Activated T-helper 1 cell treated with Interleukin-2 at 50 U/mL for 16 hours (primary cell): ENCODE measurements around the gene SLC25A51.

Experiments
- DNase-seq: peaks from one replicate; pipeline ENCODE4 v3.0.0-alpha.2; 2020; ENCODE audit warnings: low read depth

Gene SLC25A51

DNA sequence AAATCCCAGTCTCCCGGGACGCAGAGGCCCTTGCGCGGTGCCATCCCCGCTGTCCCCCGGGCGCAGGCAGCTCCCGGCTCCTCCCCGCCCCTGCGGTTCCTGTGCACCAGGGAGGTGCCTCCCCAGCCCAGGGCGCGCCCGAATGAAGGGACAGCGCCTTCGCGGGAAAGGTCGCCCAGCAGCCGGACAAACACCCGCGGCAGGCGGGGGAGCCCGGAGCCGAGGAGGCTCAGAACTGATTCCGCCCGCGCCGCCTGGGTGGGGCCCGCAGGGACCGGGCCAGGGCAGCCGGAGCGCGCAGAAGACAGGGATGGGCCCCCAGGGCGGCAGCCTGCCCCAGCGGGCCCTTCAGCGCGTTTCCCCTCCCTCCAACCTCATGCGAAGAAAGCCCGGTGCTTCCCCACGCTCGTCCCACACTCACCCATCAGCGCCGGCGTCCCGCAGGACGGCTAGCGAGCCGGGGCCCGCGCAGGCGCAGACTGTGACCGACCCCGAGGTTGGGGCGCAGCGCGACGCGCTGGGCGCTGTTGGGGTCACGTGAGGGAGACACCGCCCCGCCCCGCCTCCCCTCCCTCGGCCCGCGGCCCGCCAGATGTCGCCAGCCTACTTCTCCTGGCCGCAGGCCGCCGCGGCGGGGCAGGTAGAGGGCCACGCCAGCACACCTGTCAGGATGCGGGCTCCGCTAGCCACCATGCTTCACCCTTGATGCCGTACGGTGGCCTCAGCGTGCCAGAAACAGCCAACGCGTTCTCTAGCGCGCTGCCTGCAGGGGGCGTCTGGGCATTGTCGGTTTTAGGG, at the start of gene SLC25A51:
Gene SLC25A51, minus strand, starts transcription at position 481 of the 798 bp plus-strand sequence. CDS start 15,577 bp downstream, outside the sequence.
- DNase-seq, result peak; percentile 92

DNA sequence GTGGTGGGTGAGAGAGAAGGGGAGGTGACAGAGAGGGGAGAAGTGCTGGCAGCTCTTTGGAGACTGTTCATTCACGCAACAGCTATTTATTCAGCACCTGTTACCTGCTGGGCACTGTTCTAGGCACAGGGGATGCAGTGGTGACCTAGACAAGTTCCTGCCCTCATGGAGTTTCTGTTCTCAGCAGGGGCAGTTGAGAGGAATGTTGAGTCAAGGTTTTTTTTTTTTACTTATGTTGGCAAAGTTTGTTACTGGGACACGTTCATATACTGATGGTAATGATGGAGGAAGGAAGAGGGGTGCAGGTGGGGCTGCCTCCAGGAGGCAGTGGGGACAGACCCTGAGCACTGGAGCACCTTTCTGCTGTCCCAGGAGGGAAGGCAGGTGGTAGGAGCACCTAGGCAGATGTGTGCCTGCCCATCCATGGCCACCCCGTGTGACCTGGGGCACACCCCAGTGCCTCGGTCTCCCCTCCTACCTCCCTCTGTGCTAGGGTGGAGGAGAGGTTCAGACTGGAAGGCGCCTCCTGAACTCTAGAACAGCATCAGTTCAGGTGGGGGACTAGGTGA, 49.4 kb upstream of the SLC25A51 start:
- no peak for DNase-seq

DNA sequence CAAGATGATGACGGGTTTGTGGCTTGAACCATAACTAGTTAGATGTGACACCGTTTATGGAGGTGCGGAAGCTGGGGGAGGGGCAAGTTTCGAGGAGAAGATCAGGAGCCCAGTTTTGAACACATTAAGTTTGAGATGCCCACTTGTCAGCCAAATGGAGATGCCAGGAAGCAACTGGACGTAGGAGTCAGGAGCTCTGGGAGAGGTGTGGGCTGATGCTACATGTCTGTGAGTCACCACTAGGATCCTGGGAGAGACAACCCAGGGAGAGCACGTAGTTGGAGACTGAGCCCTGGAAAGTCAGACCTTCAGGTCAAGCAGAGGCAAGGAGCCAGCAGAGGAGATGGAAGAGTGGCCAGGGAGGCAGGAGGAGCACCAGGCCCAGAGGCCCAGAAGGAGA, 48.8 kb upstream of the SLC25A51 start:
- DNase-seq, result no peak

DNA sequence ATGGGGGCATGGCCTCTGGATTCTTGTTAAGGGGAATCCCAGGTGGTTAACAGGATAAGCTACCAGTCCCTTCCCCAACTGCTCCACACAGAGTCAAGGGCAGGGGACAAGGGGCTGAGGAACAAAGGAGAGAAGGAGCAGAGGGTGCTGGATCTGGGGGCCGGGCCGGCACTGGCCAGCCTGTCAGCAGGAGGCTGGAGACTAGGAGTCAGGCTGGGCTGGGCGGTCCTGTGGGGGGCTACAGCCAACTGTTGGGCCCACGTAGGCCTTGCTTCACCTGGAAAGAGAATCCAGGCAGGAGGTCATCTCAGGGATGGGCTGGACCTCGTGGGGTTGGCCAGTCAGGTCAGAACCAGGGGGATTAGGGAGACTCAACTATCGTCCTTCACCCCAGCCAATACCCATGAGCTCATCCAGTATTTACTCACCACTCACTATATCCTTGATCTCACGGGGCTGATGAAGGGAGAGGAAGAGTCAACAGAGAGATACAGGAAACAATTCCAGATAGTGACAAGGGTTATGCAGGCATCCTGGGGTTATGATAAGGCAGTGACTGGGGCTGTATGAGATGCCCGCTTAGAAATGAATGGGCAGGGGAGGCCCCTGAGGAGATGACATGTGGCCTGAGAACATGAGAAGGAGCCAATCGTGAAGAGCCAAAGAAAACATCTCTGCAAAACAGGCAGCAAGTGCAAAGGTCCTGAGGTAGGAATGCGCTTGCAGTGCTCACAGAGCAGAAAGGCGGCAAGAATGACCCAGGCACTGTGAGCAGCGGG, 47.9 kb upstream of the SLC25A51 start:
- DNase-seq, result no peak

DNA sequence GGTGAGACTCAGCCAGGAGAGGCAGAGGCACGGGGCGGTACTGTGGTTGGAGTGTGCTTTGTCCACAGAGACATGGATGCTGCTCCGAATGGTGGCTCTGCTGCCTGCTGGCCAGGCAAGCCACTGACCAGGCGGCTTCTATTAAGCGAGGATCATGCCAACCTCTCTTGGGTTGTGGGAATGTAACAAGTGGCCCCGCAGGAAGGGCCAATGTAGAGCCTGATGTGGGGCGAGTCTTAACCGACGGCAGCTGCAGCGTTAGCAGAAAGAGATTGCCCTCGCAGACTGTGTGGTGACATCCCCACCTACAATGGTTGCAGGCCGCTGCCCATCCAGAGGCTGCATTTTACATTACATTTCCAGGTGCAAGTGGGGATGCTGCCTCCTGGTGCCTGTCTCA, 46.6 kb upstream of the SLC25A51 start:
- no peak for DNase-seq

DNA sequence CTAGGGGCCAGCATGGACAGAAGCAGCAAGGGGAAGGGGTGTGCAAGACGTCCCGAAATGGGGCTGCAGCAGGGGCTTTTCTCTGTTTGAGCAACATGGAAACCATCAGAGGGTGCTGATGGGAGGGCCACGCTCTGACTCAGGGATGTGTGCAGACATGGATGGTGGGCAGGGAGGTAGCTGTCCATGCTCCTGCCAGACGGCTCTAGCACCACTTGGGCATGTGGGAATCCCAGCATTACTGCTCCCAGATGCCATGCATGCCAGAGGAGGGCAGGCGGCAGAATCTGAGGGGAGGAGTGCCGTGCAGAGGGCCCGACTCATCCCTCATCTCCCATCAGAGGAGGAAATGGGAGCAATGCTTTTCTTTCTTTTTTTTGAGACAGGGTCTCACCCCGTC, 45.6 kb upstream of the SLC25A51 start:
- no peak for DNase-seq

DNA sequence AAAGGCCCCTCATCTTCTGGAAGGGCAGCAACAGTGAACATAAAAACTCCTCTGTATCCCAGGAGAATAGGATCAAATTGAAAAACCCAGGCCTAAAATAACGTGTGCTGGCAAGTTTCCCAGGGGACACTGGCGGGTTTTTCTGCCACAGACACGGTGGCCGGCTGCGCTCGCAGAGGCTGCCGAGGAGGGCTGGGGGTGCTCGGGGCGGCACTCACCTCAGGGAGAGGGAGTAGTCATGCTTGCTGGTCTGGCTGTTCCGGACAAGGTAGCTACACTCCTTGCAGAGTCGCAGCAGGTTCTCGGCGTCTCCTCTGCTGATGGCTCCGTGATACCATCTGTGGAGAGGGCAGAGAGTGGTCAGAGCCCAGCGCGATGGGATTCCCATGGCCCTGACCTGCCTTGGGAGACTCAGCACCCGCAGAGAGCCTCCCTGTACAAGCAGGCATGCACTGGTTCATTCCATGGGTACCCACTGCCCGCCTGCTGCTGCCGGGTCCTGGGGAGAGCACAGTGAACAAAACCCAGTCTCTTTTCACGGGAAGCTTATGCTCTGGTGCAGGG, 44.6 kb upstream of the SLC25A51 start:
- DNase-seq, result no peak

- no peak for DNase-seq
These were observed 44.0 kb upstream of the SLC25A51 start for GRCh38 chr9:37947977-37948376.

- no peak for DNase-seq
These were observed 43.5 kb upstream of the SLC25A51 start for GRCh38 chr9:37947471-37947870.

- DNase-seq, result no peak
These were observed 43.0 kb upstream of the SLC25A51 start for GRCh38 chr9:37946971-37947370.

DNA sequence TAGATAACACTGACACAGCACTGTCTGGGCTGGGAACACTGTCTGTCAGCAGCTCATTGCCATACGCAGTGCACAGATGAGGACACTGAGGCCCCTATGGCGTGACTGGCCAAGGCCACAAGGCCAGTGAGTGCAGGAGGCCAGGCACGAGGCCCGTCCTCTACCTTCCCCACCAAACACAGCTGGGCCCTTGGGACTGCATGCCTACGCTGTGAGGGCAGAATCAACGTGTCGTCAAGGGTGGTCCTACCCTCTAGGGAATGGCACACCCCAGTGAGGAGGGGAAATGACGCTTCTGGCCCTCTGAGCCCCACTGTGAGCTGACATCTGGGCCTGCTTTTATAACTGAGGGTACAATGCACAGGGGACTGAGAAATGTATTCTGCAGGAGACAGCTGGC, 42.1 kb upstream of the SLC25A51 start:
- DNase-seq, result no peak

DNA sequence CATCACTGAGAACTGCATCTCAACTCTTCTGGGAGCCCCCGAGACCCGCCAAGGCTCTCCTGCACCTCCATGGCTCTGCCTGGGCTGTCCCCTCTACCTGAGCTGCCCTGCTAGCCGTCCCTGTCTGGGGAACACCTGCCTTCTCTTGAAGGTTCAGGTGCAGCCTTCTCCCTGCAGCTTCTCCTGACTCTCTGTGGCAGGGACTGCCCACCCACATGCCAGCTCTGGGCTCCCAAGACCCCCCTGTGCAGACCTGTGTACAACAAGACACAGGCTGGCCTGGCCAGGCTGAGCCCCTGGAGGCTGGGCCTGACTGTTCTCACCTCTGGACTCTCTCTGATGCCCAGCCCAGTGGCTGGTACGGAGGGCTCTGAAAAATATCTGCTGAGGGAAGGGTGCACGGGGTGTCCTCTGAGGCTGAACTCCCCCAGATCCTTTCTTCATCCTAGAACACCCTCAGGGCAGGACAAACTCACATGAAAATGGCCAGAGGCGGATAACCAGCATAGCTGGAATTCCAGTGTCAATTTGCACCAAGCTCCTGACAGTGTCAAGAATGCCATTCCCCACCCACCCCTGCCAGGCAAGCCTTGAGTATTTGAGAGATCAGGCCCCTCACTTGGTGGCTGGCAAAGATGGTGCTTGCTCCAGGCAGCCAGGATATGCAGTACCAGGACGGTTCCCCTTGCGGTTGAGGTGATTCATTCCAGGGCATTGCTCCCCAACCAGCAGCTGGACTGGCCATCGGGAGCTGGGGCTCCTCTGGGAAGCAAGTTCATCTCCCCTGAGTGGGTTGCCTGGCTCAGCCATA, 40.9 kb upstream of the SLC25A51 start:
- DNase-seq, result no peak

- no peak for DNase-seq
These were observed 40.3 kb upstream of the SLC25A51 start for GRCh38 chr9:37944266-37944650.

DNA sequence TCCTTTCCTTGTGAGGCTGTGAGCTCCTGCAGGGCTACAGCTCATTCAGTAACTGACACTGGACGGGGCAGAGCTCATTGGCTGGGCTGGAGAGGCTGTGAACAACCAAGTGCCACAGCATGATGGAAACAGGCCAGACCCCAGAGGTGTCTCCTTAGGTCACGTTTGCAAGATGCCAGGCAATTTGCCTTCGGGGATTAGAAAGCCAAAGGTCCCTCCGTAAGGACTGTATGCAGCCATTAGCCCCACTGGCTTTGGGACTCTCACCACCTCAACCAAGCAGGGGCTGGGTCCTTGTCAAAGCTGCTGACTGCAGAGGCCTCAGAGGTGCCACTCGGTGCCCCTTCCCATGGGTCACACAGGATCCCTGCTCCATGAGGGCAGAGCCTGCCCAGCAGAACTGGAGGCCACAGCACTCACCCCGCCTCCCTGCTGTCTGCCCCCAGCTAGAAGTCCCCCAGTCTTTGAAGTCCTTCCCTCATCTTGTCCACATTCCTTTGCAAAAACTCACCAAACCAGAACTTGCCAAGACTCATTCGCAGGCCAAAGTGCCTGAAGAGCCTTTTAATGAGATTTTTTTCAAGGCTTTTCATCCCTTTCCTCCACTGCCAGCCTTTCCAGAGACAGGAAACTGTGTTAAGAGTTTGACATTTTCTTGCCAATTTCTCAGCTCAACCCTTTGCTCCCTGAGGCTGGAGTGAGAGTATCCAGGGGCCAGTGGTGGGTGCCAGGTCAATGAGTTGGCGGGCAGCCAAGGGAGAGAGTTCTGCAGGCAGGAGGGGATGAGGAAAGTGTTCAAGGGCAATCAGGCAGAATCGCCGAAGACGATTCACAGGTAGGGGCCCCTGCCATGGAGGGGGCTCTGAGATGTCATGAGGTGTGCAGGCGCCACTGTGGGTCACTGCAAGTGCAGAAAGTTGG, 39.7 kb upstream of the SLC25A51 start:
- DNase-seq, result no peak

DNA sequence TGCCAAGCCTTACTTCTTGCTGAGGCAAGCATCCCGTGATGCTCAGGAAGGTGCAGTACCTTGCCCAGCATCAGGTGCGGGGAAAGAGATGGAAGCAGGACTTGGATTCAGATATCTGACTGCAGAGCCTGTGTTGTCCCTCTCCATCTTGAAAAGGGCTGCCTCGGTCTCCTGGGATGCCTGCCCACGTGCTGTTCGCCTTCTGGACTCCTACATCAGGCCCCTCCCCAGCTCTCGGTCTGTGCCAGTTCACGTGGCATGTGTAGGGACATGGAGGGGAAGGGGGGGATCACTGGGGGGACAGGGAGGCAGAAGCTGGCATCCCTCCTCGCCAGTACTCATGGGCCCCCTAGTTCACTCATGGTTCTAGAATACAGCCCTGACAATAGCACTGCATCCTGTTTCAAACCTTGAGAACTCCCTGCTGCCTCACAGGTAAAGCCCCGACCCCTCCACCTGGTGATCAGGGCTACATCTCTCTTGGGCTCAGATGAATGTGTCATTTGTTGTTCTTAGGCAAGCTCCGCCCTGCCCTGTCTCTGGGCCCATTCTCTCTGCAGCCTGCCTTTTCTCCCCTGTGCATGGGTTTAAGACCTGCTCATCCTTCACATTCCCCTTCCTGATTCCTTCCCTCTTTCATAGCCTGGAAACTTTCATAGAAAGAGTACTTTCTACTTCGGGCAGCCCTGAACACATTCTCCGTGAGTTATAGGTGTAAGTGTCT, 38.9 kb upstream of the SLC25A51 start:
- no peak for DNase-seq

GRCh38 chr9:37941253-37941652, 37.3 kb upstream of the SLC25A51 start:
- no peak for DNase-seq

DNA sequence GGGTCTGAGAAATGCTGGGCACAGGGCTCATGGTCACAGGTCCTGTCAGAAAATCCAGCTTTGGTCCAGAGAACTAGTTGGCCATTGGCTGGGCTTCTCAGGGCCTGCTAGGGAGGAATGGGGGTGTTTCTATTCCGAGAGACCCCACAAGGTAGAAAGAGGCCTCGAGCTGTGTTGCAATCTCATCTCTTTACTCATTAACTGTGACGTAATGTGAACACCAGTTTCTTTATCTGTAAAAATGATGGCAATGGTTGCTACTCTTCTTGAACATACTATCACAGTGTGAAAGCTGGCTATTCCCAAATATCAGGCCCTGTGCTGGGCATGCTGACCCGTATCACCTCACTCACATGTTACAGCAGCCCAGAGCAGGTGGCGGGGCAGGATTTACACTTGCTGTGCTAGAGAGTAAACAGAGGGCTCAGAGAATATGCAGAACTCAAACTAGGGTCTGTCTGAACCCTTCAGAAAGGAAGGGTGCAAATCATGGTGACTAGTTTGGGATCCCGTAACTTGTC, 35.7 kb upstream of the SLC25A51 start:
- no peak for DNase-seq

- no peak for DNase-seq
These were observed 34.4 kb upstream of the SLC25A51 start for GRCh38 chr9:37938121-37938891.

- no peak for DNase-seq
These were observed 33.4 kb upstream of the SLC25A51 start for GRCh38 chr9:37937366-37937765.
